ENCODE results near the gene TBC1D14.
"Not testable (repeated sequence)": the region's sequence is repeated elsewhere in the genome, so short reads cannot be mapped to it uniquely, and the experiment has no call there.

The TBC1D14 gene

DNA sequence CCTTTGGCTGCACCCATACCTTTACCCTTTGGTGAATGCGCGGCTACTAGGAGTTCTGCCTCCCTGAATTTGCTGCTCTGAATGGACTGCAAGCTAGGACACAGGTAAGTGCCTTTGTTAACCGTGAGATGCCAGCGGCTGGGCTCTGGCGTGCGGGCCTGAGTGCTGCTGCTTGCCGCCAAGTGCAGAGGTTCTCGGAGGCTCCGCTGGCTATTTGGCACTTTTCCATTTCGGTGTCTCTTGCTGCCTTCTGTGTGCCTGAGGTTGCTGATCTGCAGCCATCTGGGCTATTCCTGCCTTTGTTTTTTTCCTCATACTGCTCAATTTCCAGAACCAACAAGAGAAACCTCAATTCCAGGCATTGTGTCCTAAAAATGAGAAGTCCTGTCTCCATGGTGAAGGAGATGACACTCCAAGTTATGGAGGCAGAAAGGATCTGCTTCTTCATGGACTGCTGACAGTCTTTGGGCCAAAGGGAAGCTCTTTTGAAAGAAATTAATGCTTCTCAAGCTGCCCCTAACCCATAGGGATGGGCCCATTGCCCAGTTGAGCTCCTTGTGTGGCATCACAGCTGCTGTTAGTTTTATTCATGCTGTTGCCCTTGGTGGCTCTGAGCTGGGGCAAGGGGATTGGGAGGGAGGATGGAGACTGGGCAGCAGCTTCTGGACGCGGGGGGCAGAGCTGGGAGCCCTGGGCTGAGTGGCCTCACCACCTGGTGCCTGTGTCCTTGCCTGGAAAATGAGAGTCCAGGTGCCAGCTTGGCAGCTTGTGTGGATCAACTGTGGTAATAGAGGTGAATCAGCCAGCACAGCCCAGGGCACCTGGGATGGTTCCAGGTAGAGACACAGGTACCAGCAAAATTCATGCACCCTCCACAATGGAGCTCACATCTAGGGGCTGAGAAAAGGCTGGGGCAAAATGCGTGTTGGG lies 3.8 kb upstream of the TBC1D14 start:
- no peak for TF ChIP-seq YY1 (IDR thresholded peaks at IDR 0.05; ENCODE audit: insufficient read depth, insufficient read length)
- no peak for TF ChIP-seq ZNF274 (IDR thresholded peaks at IDR 0.05; ENCODE audit: low read depth, low read length)
- no peak for TF ChIP-seq SUZ12 (IDR thresholded peaks at IDR 0.05; ENCODE audit: extremely low read depth, insufficient read depth, insufficient read length)
- H3K4me3 ChIP-seq (ENCODE audit: insufficient read length, low read depth): no peak overlapping the region
- DNase-seq (ENCODE audit: low read depth, low spot score): no peak
- H3K9ac ChIP-seq (ENCODE audit: insufficient read length, low read depth): no peak overlapping the region
- H3K4me1 ChIP-seq (ENCODE audit: insufficient read depth, insufficient read length): peaks cover 22% of the 10 kb centered on the region
- no peaks in the 10 kb centered on the region for H3K9me3 ChIP-seq (ENCODE audit: insufficient read depth, low read length)
- H3K27me3 ChIP-seq (ENCODE audit: insufficient read depth, insufficient read length): peaks cover 14% of the 10 kb centered on the region
- no peaks in the 10 kb centered on the region for H3K36me3 ChIP-seq (ENCODE audit: insufficient read depth, insufficient read length, low read length)

DNA sequence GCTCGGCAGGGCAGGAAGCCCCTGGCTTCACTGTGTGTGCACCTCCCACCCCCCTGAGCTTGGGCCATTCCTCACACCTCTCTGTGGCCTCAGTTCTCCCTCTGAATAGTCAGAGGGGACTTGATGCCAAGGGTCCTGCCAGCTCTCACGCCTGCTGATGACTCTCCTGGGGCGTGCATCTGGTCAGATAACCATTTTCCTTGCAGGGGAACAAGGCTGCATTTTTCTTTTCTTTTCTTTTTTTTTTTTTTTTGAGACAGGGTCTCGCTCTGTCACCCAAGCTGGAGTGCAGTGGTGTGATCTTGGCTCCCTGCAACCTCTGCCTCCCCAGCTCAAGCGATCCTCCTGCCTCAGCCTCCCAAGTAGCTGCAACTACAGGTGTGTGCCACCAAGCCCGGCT lies 3.1 kb upstream of the TBC1D14 start:
- not testable (repeated sequence) for DNase-seq (ENCODE audit: low read depth, low spot score); H3K9ac ChIP-seq (ENCODE audit: insufficient read length, low read depth); H3K36me3 ChIP-seq (ENCODE audit: insufficient read depth, insufficient read length, low read length); H3K9me3 ChIP-seq (ENCODE audit: insufficient read depth, low read length); H3K4me3 ChIP-seq (ENCODE audit: insufficient read length, low read depth)
- H3K4me1 ChIP-seq (ENCODE audit: insufficient read depth, insufficient read length): peaks cover 26% of the 10 kb centered on the region
- H3K27me3 ChIP-seq (ENCODE audit: insufficient read depth, insufficient read length): peaks cover 16% of the 10 kb centered on the region

DNA sequence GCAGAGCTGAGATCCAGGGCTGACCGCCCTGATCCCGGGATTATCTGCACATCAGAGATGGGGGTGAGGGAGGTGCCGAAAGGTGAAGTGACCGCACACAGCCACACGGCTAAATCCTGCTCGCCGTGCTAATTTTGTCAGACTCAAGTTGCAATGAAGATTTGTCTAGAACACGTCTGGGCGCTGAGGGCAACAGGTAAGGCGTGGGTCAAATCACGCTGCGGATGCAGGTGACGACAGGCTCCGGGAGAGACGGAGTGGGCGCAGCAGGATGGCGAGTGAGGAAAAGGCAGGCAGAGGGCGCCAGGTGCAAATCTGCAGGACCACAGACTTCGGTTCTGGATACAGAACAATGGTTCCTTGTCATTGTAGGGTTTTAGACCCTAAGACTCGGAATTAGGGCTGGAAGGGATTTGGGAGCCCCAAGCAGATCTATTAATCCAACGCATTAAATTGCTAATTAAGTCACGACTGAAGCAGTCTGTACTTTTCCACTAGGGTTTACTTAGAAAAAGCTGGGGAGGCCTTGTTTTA lies 1.9 kb upstream of the TBC1D14 start:
- Histone ChIP-seq H3K36me3 (ENCODE audit: insufficient read depth, insufficient read length, low read length) (no peaks in the 10 kb centered on the region), H3K9me3 (ENCODE audit: insufficient read depth, low read length) (no peaks in the 10 kb centered on the region), H3K9ac (ENCODE audit: insufficient read length, low read depth) (peak overlapping the region; percentile 62), H3K4me3 (ENCODE audit: insufficient read length, low read depth) (no peak overlapping the region), H3K27me3 (ENCODE audit: insufficient read depth, insufficient read length) (peaks cover 16% of the 10 kb centered on the region), H3K4me1 (ENCODE audit: insufficient read depth, insufficient read length) (peaks cover 19% of the 10 kb centered on the region)
- no peak for TF ChIP-seq SUZ12 (IDR thresholded peaks at IDR 0.05; ENCODE audit: extremely low read depth, insufficient read depth, insufficient read length)
- TF ChIP-seq ZNF274 (IDR thresholded peaks at IDR 0.05; ENCODE audit: low read depth, low read length): no peak
- no peak for TF ChIP-seq YY1 (IDR thresholded peaks at IDR 0.05; ENCODE audit: insufficient read depth, insufficient read length)
- no peak for DNase-seq (ENCODE audit: low read depth, low spot score)

DNA sequence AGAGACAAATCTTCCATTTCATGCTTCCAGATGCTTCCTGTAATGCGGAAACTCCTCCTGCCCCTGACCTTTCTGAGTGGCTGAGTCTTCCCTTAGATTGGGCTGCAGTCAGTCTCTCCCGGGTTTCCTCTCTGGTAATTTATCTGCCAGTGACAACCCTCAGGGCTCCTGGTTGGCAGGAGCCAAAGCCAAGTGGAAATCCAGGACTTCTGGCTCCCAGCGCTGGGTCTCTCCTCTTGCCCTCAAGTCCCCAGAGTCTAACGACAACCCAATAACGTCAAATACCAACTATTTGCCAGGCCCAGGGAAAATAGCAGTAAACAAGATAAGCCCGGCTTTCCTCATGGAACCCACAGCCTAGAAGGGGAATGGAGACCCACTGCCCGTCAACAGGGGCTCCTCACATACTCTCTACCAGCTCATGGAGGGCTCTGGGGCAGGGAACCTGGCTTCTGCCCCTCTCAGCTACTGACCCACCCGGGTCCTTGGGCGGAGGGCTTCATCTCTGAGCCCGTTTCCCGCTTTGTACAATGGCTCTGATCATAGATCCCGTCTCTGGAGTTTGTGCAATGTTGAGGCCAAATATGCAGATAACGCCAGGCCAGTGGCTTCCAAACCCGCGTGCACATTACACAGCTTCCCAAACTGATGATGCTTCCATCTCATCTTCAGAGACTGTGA lies 1.1 kb upstream of the TBC1D14 start:
- peaks cover 19% of the 10 kb centered on the region for H3K4me1 ChIP-seq (ENCODE audit: insufficient read depth, insufficient read length)
- peak overlapping the region; percentile 84 for H3K4me3 ChIP-seq (ENCODE audit: insufficient read length, low read depth)
- TF ChIP-seq YY1 (IDR thresholded peaks at IDR 0.05; ENCODE audit: insufficient read depth, insufficient read length): no peak
- no peak for TF ChIP-seq ZNF274 (IDR thresholded peaks at IDR 0.05; ENCODE audit: low read depth, low read length)
- no peak for TF ChIP-seq SUZ12 (IDR thresholded peaks at IDR 0.05; ENCODE audit: extremely low read depth, insufficient read depth, insufficient read length)
- DNase-seq (ENCODE audit: low read depth, low spot score): no peak
- peak overlapping the region; percentile 88 for H3K9ac ChIP-seq (ENCODE audit: insufficient read length, low read depth)
- H3K27me3 ChIP-seq (ENCODE audit: insufficient read depth, insufficient read length): peaks cover 16% of the 10 kb centered on the region
- H3K9me3 ChIP-seq (ENCODE audit: insufficient read depth, low read length): no peaks in the 10 kb centered on the region
- no peaks in the 10 kb centered on the region for H3K36me3 ChIP-seq (ENCODE audit: insufficient read depth, insufficient read length, low read length)

DNA sequence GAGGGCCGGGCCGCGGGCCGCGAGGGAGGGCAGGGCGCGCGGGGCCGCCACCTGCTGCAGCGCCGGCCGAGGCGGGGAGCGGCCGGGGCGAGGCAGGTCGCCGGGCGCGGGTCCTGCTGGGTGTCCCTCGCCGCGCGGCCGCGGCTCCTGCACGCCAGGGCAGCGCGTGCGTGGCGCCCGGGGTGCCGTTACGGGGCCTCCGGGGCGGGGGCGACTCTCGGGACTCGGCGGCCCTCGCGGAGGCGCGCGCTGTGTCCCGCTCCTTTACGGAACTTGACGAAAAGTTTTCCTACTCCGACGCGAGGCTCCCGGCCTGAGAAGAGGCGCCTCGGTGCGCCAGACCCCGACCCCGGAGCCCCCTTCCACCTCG lies 329 bp downstream of the TBC1D14 start:
- TF ChIP-seq ZNF274 (IDR thresholded peaks at IDR 0.05; ENCODE audit: low read depth, low read length) (no peak), YY1 (IDR thresholded peaks at IDR 0.05; ENCODE audit: insufficient read depth, insufficient read length) (no peak)
- Histone ChIP-seq H3K27me3 (ENCODE audit: insufficient read depth, insufficient read length) (peaks cover 16% of the 10 kb centered on the region), H3K9me3 (ENCODE audit: insufficient read depth, low read length) (no peaks in the 10 kb centered on the region), H3K4me1 (ENCODE audit: insufficient read depth, insufficient read length) (peaks cover 19% of the 10 kb centered on the region), H3K9ac (ENCODE audit: insufficient read length, low read depth) (peak overlapping the region; percentile 73), H3K4me3 (ENCODE audit: insufficient read length, low read depth) (peak overlapping the region; percentile 62), H3K36me3 (ENCODE audit: insufficient read depth, insufficient read length, low read length) (no peaks in the 10 kb centered on the region)
- DNase-seq (ENCODE audit: low read depth, low spot score): no peak

DNA sequence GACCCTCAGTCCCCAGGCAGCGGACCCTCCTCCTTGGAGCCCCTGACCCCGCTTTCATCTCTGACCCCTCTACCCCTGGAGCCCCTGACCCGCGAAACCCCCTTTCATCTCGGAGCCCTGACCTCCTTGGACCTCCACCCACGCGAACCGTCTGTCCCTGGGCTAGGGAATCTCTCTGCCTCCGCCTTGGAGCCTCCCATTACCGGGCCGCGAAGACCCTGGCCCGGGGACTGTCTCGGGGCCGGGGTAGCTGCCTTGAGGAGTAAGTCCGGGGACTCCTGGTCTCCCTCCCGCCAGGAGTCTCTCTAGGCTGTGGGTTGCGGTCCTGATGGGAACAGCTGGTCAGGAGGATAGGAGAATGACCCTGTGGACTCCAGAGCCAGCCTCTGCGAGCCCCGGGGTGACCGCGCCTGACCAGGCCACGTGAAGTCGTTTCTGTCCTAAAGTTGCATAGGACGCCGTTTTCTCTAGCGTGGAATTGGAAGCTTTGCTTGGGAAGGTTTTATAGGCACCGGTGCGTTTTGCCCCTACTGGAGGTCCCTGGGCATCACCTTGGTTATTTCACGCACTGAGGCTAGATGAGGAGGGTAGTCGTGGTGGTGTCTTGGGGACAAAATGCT lies 824 bp downstream of the TBC1D14 start:
- peak overlapping the region; percentile 62 for H3K4me3 ChIP-seq (ENCODE audit: insufficient read length, low read depth)
- H3K9ac ChIP-seq (ENCODE audit: insufficient read length, low read depth): peak overlapping the region; percentile 73
- H3K4me1 ChIP-seq (ENCODE audit: insufficient read depth, insufficient read length): peaks cover 21% of the 10 kb centered on the region
- DNase-seq (ENCODE audit: low read depth, low spot score): no peak
- TF ChIP-seq ZNF274 (IDR thresholded peaks at IDR 0.05; ENCODE audit: low read depth, low read length) (no peak), SUZ12 (IDR thresholded peaks at IDR 0.05; ENCODE audit: extremely low read depth, insufficient read depth, insufficient read length) (no peak), YY1 (IDR thresholded peaks at IDR 0.05; ENCODE audit: insufficient read depth, insufficient read length) (no peak)
- peaks cover 16% of the 10 kb centered on the region for H3K27me3 ChIP-seq (ENCODE audit: insufficient read depth, insufficient read length)
- H3K9me3 ChIP-seq (ENCODE audit: insufficient read depth, low read length): no peaks in the 10 kb centered on the region
- H3K36me3 ChIP-seq (ENCODE audit: insufficient read depth, insufficient read length, low read length): no peaks in the 10 kb centered on the region
